Dedifferentiated amniotic fluid mesenchymal stem cell (primary cell): ENCODE data around the gene TBC1D32.
"Not testable (repeated sequence)": the region's sequence is repeated elsewhere in the genome, so short reads cannot be mapped to it uniquely, and the experiment has no call there.

Experiments used
- DNase-seq: peaks from one replicate; pipeline ENCODE4 v3.0.0-alpha.2; 2016; ENCODE audit errors: extremely low spot score

The TBC1D32 gene

DNA sequence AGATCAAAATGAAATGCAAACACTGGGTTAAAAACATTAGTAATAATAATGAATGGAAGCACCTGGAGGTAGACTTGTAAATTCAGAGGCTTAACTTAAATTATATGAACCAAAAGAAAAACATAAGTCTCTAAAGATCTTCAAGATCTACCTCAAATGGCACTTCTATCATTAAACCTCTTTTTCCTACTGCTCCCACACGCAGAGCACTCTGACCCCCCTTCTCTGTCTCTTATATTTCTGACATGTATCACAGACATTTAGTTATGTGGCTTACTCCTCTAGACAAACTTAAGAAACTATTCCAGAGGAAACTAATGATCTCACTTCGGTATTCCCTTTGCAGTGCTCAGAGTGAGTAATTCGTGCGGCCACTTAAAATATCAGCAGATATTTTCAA lies 1.1 kb downstream of the TBC1D32 start:
- DNase-seq, result no peak

- DNase-seq, result no peak
Observed at GRCh38 chr6:121330516-121330915, 3.8 kb downstream of the TBC1D32 start.

GRCh38 chr6:121321282-121321681 lies 13.0 kb downstream of the TBC1D32 start:
- no peak for DNase-seq

- DNase-seq, result no peak
Observed at GRCh38 chr6:121319603-121320002, 14.7 kb downstream of the TBC1D32 start.

DNA sequence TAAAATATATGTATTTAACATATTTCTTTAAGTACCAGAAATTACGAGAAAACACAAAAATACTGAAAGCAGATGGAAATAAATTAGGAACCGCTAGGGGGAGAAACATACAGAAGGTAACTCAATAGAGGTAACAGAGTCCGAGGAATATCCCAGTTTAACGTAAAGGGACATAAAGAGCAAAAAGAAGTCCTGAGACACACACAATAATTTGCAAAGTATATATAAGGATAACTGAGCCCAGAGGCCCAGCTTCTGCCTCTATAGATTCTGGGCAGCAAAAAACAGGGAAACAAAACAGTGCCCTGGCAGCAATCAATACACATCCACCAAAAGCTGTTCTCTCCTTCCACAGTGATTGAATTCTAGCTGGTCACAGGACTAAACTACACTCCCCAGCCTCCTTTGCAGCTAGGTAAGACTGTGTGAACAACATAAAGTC lies 15.1 kb downstream of the TBC1D32 start:
- peak; percentile 58 for DNase-seq

DNA sequence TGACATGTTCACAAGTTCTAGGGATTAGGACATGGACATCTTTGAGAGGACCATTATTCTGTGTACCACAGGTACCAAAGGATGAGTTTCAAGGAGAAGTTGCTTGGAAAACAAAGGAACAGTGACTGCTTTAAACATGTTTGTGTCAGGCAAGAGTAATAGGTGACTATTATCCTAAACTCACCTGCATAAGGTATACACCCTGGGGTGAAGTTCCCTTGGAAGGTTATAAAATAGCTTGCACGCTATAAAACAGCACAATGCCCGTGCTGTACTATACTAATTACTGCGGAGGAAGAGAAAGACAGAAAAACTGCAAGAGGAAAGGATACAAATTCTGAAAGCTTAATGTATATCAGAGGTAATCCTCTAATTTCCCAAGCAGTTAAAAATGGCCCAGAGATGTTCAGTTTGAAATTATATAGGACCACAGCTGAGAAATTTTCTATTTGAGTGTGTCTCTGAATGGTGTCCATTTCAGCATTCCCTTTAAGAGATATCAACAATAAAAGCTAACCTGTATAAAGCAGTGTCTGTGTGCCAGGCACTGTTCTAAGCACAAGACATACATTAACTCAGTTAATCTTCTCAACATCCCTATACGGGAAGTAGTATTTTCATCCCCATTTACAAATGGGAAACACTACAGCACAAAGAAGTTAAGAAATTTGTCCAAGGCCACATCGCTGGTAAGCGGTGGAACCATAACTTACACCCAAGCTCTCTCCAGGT lies 19.7 kb downstream of the TBC1D32 start:
- DNase-seq, result no peak

- DNase-seq, result not testable (repeated sequence)
Observed at GRCh38 chr6:121311814-121312213, 22.5 kb downstream of the TBC1D32 start.

GRCh38 chr6:121310495-121310894 lies 23.8 kb downstream of the TBC1D32 start:
- DNase-seq, result no peak

- peak; percentile 84 for DNase-seq
Observed at GRCh38 chr6:121309768-121310469, 24.4 kb downstream of the TBC1D32 start.

GRCh38 chr6:121305957-121306607 lies 28.2 kb downstream of the TBC1D32 start:
- DNase-seq, result peak; percentile 19

DNA sequence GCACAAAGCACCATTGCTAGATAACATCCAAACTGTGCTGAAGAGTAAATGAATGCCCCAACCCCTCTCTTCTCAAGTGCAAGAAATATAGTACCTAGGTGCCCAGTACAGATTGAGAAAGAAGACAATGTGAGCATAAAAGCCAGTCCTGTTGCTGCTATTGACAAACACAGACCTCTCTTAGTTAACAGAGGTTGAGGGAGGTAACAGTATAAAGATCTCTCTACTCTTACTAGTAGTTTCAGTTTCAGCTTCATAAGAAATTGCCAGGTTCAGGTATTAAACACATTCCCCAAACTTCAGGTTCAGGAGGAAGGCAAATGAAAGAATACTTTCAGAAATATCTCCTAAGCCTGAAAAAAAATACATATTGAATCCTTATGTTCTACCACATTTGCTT lies 31.4 kb downstream of the TBC1D32 start:
- DNase-seq, result no peak

- not testable (repeated sequence) for DNase-seq
Observed at GRCh38 chr6:121301156-121301555, 33.1 kb downstream of the TBC1D32 start.

GRCh38 chr6:121297694-121298093 lies 36.6 kb downstream of the TBC1D32 start:
- DNase-seq, result no peak

GRCh38 chr6:121285041-121285440 lies 49.2 kb downstream of the TBC1D32 start:
- peak; percentile 43 for DNase-seq

GRCh38 chr6:121274666-121275295 lies 59.5 kb downstream of the TBC1D32 start:
- DNase-seq, result no peak

GRCh38 chr6:121263742-121264141 lies 70.5 kb downstream of the TBC1D32 start:
- DNase-seq, result no peak

DNA sequence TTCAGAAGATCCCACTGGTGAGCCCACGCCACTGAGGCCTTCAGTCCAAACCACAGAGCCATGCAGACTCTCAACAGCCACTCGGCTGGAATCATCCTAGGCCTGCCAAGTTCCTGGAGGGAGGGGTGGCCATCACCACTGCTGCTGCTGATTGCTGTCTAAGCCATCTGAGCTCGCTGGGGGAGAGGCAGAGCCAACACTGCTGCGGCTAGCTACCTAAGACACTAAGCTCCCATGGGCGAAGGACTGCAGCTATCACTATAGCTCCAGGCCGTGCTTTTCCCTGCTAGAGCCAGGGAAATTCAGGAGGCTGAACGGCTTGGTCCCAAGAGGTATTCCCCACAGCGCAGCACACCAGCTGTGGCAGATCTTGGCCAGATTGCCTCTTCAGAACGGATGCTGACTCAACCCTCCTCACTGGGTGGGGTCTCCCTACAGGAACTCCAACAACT lies 73.6 kb downstream of the TBC1D32 start:
- DNase-seq, result no peak

DNA sequence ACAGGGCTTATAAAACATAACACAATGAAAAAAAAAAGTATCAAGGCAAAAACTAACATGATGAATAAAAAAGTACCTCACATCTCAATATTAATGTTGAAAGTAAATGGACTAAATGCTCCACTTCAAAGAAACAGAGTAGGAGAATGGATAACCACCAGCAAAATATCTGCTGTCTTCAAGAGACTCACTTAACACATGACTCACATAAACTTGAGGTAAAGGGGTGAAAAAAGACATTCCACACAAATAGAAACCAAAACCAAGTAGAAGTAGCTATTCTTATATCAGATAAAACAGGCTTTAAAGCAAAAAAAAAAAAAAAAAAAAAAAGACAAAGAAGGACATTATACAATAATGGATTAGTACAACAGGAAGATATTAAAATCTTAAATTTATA lies 86.9 kb downstream of the TBC1D32 start:
- DNase-seq, result no peak

DNA sequence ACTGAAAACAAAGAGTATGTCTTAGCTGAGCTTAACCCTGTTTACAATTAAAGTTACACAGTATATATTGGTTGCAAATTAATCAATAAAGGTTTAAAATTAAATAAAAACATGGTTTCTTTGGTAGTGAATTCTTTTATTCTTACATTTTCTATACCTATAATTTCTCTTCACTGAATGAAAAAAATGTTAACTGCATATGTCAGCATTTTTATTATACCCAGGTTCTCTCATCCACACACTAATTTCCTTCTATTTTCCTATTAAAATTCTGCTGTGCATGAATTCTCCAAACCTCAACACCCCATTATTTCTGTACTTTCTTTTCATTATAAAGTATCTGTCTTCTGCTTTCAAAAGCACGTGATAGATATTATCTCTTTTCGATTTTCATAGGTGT lies 91.9 kb downstream of the TBC1D32 start:
- DNase-seq, result no peak

DNA sequence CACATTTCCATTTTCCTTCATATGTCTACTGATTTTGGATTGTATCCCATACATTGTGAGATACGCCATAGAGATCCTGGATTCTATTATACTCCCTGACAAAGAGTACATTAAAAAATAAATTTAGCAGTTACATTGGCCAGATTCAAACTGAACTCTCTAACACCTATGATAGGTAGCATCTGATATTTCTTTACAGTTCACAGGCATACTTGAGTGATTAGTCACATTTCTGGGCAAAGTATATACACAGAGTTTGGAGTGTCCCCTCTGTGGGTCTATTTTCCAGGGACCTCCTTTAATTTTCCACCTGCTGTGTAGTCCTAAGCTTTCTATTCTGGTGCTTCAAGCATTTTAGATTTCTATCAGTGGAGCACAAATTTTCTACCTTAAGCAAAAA lies 96.4 kb downstream of the TBC1D32 start:
- DNase-seq, result no peak

GRCh38 chr6:121236984-121237383 lies 97.3 kb downstream of the TBC1D32 start:
- no peak for DNase-seq

DNA sequence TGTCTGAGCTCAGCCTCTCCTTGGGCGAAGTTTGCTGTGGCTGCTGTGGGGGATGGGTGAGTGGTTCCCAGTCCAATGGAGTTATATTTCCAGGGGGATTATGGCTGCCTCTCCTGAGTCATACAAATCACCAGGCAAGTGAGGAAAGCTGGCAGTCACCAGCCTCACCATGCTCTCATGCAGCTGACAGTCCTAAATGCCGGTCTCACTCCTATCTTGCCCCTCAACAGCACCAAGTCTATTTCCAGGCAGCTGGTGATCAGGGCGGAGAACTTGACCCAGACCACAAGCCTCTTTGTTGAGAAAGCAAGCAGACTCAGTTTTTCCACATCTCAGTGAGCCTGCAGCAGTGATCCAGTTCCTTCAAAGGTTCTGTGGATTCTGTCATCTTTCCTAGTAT lies 98.9 kb downstream of the TBC1D32 start:
- no peak for DNase-seq
